Activated naive CD4-positive, alpha-beta T cell treated with anti-CD3 and anti-CD28 coated beads, Interleukin-2, amount 10 ng/mL, durations not matched to agents 7 days and 5 days (primary cell): ENCODE measurements around the gene GAD2.

ENCODE experiments used
- CTCF ChIA-PET: fragments of 350-600 bp; sonication (Branson Sonifier 250); formaldehyde crosslinking; loops from one replicate; lab custom pipeline; 2021; ENCODE audit warnings: antibody characterized with exemption; lab: Charles Lee
- DNase-seq: peaks from one replicate; pipeline ENCODE4 v3.0.0-alpha.2; 2020
- H3K27ac Mint-ChIP-seq: one replicate; pipeline ENCODE4 v1.8.0; 2021; ENCODE audit warnings: mild to moderate bottlenecking, moderate library complexity, mixed read lengths
- H3K27me3 Mint-ChIP-seq: one replicate; pipeline ENCODE4 v1.8.0; 2021; ENCODE audit warnings: mild to moderate bottlenecking, mixed read lengths
- H3K36me3 Mint-ChIP-seq: one replicate; pipeline ENCODE4 v1.8.0; 2021; ENCODE audit warnings: mixed read lengths
- H3K4me1 Mint-ChIP-seq: one replicate; pipeline ENCODE4 v1.8.0; 2021; ENCODE audit warnings: mixed read lengths
- H3K4me3 Mint-ChIP-seq: one replicate; pipeline ENCODE4 v1.8.0; 2021; ENCODE audit warnings: mild to moderate bottlenecking, moderate library complexity, mixed read lengths
- H3K9me3 Mint-ChIP-seq: one replicate; pipeline ENCODE4 v1.8.0; 2021; ENCODE audit warnings: mixed read lengths

Gene GAD2

DNA sequence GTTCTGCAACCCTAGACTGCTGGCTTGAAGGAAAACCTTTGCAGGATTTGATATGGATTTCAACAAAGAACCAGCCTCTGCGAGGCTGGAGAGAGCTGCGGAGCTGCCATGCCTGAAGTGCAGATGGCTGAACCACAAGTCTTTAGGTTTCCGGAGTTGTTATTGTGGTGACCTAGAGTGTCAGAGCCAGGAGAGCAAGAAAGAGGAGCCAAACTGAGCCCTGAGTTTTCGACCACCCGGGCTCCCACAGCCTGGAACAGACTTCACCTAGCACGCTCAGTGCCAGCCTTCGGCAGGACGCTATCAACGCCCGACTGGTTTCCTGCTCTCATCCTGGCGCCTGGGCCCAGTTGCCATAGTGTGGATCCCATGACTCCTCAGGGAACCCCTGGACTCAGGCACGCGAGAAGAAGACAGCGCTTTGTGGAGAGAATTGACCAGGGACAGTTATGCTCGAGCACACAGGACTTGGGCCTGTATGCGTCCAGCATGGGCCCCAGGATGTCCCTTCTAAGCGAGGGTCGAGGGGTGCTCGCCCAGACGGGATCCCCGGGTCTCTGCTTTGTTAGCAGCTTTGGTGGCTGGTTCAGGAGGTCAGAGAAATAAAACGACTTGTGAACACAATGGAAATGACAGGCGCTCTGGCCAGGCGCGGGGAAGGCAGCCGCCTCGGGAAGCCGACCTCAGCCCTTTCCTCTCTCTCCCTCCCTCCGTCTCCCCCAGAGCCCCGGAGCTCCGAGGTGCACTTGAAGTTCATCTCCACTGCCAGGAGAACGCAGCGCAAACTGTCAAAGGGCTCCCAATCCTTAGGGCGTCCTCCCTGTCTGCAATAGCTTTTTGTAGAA, 1.8 kb upstream of the GAD2 start:
- Mint-ChIP-seq H3K9me3 (no peaks in the 10 kb centered on the region), H3K27me3 (peaks cover 85% of the 10 kb centered on the region), H3K4me1 (peaks cover 36% of the 10 kb centered on the region), H3K36me3 (peaks cover 3% of the 10 kb centered on the region), H3K27ac (no peak overlapping the region), H3K4me3 (peak overlapping the region; percentile 34)
- DNase-seq: no peak
- CTCF ChIA-PET: no interaction called here

DNA sequence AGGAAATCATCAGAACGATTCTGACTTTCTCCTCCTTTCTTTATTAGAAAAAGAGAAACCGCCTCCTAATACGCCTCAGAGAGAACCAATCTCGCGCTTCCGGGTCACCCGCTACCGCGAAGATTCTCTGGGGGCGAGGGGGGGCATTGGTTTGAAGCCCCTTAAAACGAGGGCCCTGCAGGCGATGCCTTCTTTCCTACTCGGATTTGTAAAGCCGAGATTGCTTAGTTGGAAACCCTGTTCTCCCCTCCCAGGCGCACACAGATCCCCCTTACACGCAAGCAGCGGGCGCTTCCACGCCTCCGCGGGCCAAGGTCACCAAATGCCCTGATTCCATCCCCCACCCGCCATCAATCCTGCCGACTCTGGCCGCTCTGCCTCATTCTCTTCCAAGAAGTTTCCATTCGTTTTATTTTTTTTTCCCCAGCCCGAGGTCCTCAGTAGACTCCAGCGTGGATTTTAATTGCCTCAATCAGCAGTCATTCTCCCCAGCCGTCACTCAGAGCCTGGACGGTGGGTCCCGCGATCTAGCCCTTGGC, 1.1 kb upstream of the GAD2 start:
- CTCF ChIA-PET: no interaction called here
- H3K4me3 Mint-ChIP-seq: peak overlapping the region; percentile 34
- H3K9me3 Mint-ChIP-seq: no peaks in the 10 kb centered on the region
- peaks cover 91% of the 10 kb centered on the region for H3K27me3 Mint-ChIP-seq
- peaks cover 3% of the 10 kb centered on the region for H3K36me3 Mint-ChIP-seq
- DNase-seq: no peak
- H3K27ac Mint-ChIP-seq: peak overlapping the region; percentile 7
- peaks cover 36% of the 10 kb centered on the region for H3K4me1 Mint-ChIP-seq

GRCh38 chr10:26215935-26216584, 514 bp upstream of the GAD2 start:
- Mint-ChIP-seq H3K4me1 (peaks cover 36% of the 10 kb centered on the region), H3K36me3 (peaks cover 3% of the 10 kb centered on the region), H3K4me3 (peak overlapping the region; percentile 34), H3K27me3 (peaks cover 97% of the 10 kb centered on the region), H3K27ac (no peak overlapping the region), H3K9me3 (no peaks in the 10 kb centered on the region)
- peak; percentile 44 for DNase-seq
- CTCF ChIA-PET: no interaction called here

- H3K4me1 Mint-ChIP-seq: peaks cover 36% of the 10 kb centered on the region
- DNase-seq: no peak
- peaks cover 3% of the 10 kb centered on the region for H3K36me3 Mint-ChIP-seq
- H3K4me3 Mint-ChIP-seq: no peak overlapping the region
- H3K27me3 Mint-ChIP-seq: peaks cover 100% of the 10 kb centered on the region
- CTCF ChIA-PET: no interaction called here
- H3K27ac Mint-ChIP-seq: no peak overlapping the region
- H3K9me3 Mint-ChIP-seq: no peaks in the 10 kb centered on the region
Measured at GRCh38 chr10:26217396-26218086, 967 bp downstream of the GAD2 start.

DNA sequence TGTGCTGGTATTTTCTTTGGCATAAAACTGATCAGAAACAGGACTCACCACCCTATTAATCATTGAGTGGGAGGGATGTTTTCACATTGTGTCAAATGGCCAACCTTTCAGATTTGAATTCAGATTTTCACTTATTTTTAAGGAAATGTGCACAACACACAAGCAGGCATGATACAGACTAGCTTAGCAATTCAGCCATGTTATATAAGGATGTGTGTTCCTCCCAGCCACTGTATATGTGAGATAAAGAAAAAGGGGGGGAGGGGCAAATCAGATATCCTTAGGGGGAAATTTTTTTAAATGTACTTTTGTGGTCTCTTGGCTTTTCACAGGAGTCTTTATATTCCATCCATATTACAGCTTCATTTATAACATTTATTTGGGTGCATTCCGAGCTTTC, 3.1 kb downstream of the GAD2 start:
- Mint-ChIP-seq H3K27me3 (peaks cover 82% of the 10 kb centered on the region), H3K9me3 (no peaks in the 10 kb centered on the region), H3K4me3 (no peak overlapping the region), H3K4me1 (peaks cover 32% of the 10 kb centered on the region), H3K36me3 (peaks cover 3% of the 10 kb centered on the region), H3K27ac (no peak overlapping the region)
- DNase-seq: no peak
- CTCF ChIA-PET: no interaction called here

DNA sequence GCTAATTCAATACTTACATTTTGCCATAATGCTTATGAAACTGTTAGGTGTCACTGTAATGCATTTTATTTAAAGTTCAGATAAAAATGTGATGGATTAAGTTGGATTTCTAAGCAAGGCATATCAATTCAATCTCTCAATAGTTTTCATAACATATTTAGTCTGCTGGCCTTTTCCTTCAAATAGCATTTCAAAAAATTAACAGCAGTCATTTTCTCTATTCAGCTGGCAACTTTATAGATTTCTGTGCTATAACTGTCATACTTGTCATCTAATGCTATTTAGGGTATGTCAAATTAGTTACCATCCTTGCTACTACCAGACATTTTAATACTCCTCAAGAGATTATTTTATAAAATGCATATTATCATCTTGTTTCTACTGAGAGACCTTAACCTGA, 4.3 kb downstream of the GAD2 start:
- Mint-ChIP-seq H3K36me3 (no peaks in the 10 kb centered on the region), H3K27me3 (peaks cover 74% of the 10 kb centered on the region), H3K4me1 (peaks cover 24% of the 10 kb centered on the region), H3K27ac (no peak overlapping the region), H3K9me3 (no peaks in the 10 kb centered on the region), H3K4me3 (no peak overlapping the region)
- CTCF ChIA-PET: no interaction called here
- DNase-seq: no peak

GRCh38 chr10:26221541-26221940, 5.0 kb downstream of the GAD2 start:
- no peak for DNase-seq
- Mint-ChIP-seq H3K36me3 (no peaks in the 10 kb centered on the region), H3K4me3 (no peak overlapping the region), H3K27ac (no peak overlapping the region), H3K4me1 (peaks cover 18% of the 10 kb centered on the region), H3K9me3 (no peaks in the 10 kb centered on the region), H3K27me3 (peaks cover 72% of the 10 kb centered on the region)
- CTCF ChIA-PET: no interaction called here

GRCh38 chr10:26222563-26222962, 6.0 kb downstream of the GAD2 start:
- Mint-ChIP-seq H3K9me3 (no peaks in the 10 kb centered on the region), H3K27me3 (peaks cover 67% of the 10 kb centered on the region), H3K36me3 (no peaks in the 10 kb centered on the region), H3K27ac (no peak overlapping the region), H3K4me3 (no peak overlapping the region), H3K4me1 (peaks cover 9% of the 10 kb centered on the region)
- DNase-seq: no peak
- CTCF ChIA-PET: no interaction called here

- no peaks in the 10 kb centered on the region for H3K4me1 Mint-ChIP-seq
- peaks cover 48% of the 10 kb centered on the region for H3K27me3 Mint-ChIP-seq
- H3K4me3 Mint-ChIP-seq: no peak overlapping the region
- H3K27ac Mint-ChIP-seq: no peak overlapping the region
- H3K9me3 Mint-ChIP-seq: no peaks in the 10 kb centered on the region
- CTCF ChIA-PET: no interaction called here
- H3K36me3 Mint-ChIP-seq: no peaks in the 10 kb centered on the region
- DNase-seq: no peak
Measured at GRCh38 chr10:26225322-26225721, 8.7 kb downstream of the GAD2 start.

DNA sequence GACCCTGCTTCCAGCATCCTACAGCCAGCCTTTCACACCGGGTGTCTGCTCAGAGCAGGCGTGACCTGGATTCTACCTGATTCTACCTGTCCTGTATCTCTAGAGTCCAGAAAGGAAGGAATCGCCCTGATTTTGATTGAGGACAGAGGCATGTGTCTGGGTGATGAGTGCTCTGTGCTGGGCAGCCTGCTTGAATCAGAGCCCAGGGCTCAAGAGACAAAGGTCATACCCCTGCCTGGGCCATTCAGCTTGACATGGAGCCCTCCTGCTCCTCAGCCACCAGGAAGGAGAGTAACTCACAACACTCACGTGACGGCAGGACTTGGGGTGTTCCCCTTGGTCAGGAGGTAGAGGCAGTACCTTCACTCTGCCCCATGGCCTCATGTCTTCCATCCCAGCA, 11.2 kb downstream of the GAD2 start:
- H3K27me3 Mint-ChIP-seq: peaks cover 23% of the 10 kb centered on the region

DNA sequence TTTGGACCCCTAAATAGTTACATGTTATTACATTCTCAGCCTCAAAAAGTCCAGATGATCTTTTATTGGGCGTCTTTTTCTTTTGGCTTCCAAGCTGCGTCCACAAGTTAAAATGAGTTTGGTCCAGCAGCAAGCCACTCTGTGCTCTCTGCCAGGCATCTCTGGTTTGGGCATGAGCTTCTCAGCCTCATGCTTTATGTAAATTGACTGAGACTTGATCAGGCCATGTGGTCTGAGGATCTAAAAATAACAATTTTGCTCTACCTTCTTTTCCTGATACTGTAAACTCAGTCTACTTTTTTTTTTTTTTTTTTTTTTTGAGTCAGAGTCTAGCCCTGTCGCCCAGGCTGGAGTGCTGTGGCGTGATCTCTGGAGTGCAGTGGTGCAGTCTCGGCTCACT, 15.6 kb downstream of the GAD2 start:
- H3K27ac Mint-ChIP-seq: no peak overlapping the region
- CTCF ChIA-PET: interaction anchor here (1.4 kb wide), 1 partner anchor 475 kb away, joined by 3 read pairs; no protein-coding TSS in a partner anchor
- H3K4me1 Mint-ChIP-seq: no peaks in the 10 kb centered on the region
- no peaks in the 10 kb centered on the region for H3K9me3 Mint-ChIP-seq
- H3K4me3 Mint-ChIP-seq: no peak overlapping the region
- H3K36me3 Mint-ChIP-seq: no peaks in the 10 kb centered on the region
- H3K27me3 Mint-ChIP-seq: peaks cover 23% of the 10 kb centered on the region
- no peak for DNase-seq

More for the DNA sequence above, 11.2 kb downstream of the GAD2 start:
- Mint-ChIP-seq H3K27ac (no peak overlapping the region), H3K36me3 (no peaks in the 10 kb centered on the region), H3K4me1 (no peaks in the 10 kb centered on the region), H3K4me3 (no peak overlapping the region), H3K9me3 (no peaks in the 10 kb centered on the region)
- CTCF ChIA-PET: no interaction called here
- DNase-seq: no peak

DNA sequence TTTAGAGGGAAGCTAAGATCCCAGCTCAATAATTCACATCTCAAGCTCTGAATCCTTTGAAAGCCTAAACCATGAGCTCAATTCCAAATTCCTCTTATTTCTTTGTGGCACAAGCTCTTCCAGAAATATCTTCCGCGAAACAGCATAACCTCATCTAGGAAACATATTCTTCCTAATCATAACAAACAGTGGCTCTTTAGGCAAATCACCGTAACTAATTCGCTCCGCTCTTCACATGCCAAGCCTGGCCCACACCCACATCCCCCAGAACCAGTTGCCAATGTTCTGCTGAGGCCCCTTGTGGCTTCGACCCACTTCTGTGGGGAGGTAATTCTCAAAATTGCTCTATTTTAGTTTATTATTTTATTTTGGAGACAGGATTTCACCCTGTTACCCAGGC, 19.2 kb downstream of the GAD2 start:
- Mint-ChIP-seq H3K36me3 (no peaks in the 10 kb centered on the region), H3K4me3 (no peak overlapping the region), H3K9me3 (no peaks in the 10 kb centered on the region), H3K27ac (no peak overlapping the region), H3K4me1 (no peaks in the 10 kb centered on the region), H3K27me3 (peaks cover 13% of the 10 kb centered on the region)
- CTCF ChIA-PET: no interaction called here
- no peak for DNase-seq

DNA sequence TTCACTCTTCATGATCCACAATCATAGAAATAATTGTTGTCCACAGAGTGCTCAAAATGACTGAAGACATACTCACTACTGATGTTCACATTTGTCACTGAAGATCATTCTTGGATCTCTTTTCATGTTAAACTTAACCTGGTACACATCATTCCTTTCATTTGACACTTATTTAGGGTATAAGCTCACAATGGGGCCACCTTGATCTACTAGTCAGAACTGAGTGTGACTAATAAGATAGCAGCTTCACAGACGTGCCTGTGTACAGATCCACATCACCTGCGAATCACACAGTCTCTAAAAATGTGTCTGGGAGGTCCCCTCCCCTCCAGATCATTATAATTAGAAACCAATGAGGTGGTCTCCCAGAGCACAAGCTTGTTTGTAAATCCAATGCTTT, 21.8 kb downstream of the GAD2 start:
- no peaks in the 10 kb centered on the region for H3K36me3 Mint-ChIP-seq
- CTCF ChIA-PET: no interaction called here
- no peak overlapping the region for H3K27ac Mint-ChIP-seq
- no peaks in the 10 kb centered on the region for H3K9me3 Mint-ChIP-seq
- H3K27me3 Mint-ChIP-seq: peaks cover 12% of the 10 kb centered on the region
- H3K4me3 Mint-ChIP-seq: no peak overlapping the region
- H3K4me1 Mint-ChIP-seq: no peaks in the 10 kb centered on the region
- DNase-seq: no peak

GRCh38 chr10:26242706-26243350, 26.3 kb downstream of the GAD2 start:
- CTCF ChIA-PET: no interaction called here
- no peaks in the 10 kb centered on the region for H3K4me1 Mint-ChIP-seq
- no peaks in the 10 kb centered on the region for H3K27me3 Mint-ChIP-seq

More at GRCh38 chr10:26242706-26243350, 26.3 kb downstream of the GAD2 start:
- H3K4me3 Mint-ChIP-seq: no peak overlapping the region
- H3K27ac Mint-ChIP-seq: no peak overlapping the region
- no peak for DNase-seq
- no peaks in the 10 kb centered on the region for H3K36me3 Mint-ChIP-seq
- no peaks in the 10 kb centered on the region for H3K9me3 Mint-ChIP-seq
